Fibroblast of villous mesenchyme (primary cell): ENCODE measurements around the gene RASGRF2. TPM values are rescaled to one million over a fixed set of nuclear protein-coding genes. Genes with fewer than 3 reads are reported as not detected.
"Not testable (repeated sequence)": the region's sequence is repeated elsewhere in the genome, so short reads cannot be mapped to it uniquely, and the experiment has no call there.

ENCODE experiments used
- DNase-seq: peaks from one replicate; pipeline ENCODE4 v3.0.0-alpha.2; 2010; ENCODE audit warnings: low read depth
- H3K4me3 ChIP-seq: 2 replicates; pipeline ENCODE4 v1.5.1; 2011; ENCODE audit warnings: low read depth, mild to moderate bottlenecking, low read length
- CTCF ChIP-seq: IDR thresholded peaks from 2 replicates; pipeline ENCODE4 v1.5.1; 2012; ENCODE audit warnings: low read depth, mild to moderate bottlenecking, low read length; ENCODE audit not compliant: insufficient read depth
- total RNA-seq: library from RNA; depleted of rRNA; stranded (reverse); fragments of >200 nt; gene quantifications from 2 replicates; pipeline ENCODE4 v1.2.3, GENCODE V29; 2012

RASGRF2 gene
- total RNA-seq, 1 donor = 3.9 TPM

DNA sequence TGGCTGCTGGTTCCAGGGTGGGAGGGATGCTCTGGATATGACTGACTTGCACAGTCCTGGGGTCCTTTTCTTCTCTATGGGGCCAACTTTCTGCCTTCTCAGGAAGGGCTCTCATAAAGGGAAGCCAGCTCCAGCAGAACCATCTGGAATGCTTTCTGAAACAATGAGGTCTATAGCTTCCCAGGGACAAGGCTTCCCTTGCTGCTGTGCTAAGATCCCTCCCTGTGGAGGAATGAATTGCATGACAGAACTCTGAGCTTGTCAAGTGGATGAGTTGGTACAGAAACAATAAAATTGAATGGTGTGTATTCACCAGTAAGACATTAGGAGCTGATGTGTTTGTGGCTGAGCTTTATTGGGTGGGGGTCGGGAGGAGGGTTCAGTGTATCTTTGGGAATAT is 292.7 kb downstream of the RASGRF2 start:
- no peak for DNase-seq
- TF ChIP-seq CTCF = no peak
- H3K4me3 ChIP-seq = no peak overlapping the region

GRCh38 chr5:81253875-81254274 is 293.7 kb downstream of the RASGRF2 start:
- no peak overlapping the region for H3K4me3 ChIP-seq
- DNase-seq = no peak
- no peak for TF ChIP-seq CTCF

- TF ChIP-seq CTCF = no peak
- DNase-seq = no peak
- H3K4me3 ChIP-seq = no peak overlapping the region
Measured at GRCh38 chr5:81254886-81255559, 294.9 kb downstream of the RASGRF2 start.

- no peak for TF ChIP-seq CTCF
- DNase-seq = no peak
- no peak overlapping the region for H3K4me3 ChIP-seq
Measured at GRCh38 chr5:81256766-81257165, 296.6 kb downstream of the RASGRF2 start.

GRCh38 chr5:81262796-81263195 is 302.6 kb downstream of the RASGRF2 start:
- DNase-seq, H3K4me3 ChIP-seq: not testable (repeated sequence)

DNA sequence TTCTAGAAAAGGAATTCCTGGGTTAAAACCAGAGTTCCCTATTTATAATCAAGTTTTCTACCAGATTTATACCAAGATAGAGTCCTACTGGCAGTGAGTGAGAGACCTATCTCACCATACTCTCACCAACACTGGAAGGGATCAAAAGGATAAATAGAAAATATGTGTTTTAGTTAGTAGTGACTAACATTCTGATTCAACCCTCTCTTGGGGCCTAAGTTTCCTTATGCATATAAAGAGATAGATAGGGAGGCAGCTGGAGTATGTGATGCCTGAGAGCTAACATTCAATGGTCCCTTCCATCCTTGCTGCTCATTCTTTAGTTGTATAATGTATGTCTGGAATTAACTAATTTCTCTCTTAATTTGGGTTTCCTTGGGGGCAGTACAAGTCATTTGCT is 304.9 kb downstream of the RASGRF2 start:
- no peak for TF ChIP-seq CTCF
- H3K4me3 ChIP-seq = no peak overlapping the region
- no peak for DNase-seq

- peak; percentile 91 for DNase-seq
- no peak for TF ChIP-seq CTCF
- H3K4me3 ChIP-seq = no peak overlapping the region
Measured at GRCh38 chr5:81268521-81269196, 308.5 kb downstream of the RASGRF2 start.
